Measurements from ENCODE around the gene C12orf43.

C12orf43 gene

GRCh38 chr12:121030576-121031212 lies 14.4 kb upstream of the C12orf43 start:
- DNase-seq: no peak

DNA sequence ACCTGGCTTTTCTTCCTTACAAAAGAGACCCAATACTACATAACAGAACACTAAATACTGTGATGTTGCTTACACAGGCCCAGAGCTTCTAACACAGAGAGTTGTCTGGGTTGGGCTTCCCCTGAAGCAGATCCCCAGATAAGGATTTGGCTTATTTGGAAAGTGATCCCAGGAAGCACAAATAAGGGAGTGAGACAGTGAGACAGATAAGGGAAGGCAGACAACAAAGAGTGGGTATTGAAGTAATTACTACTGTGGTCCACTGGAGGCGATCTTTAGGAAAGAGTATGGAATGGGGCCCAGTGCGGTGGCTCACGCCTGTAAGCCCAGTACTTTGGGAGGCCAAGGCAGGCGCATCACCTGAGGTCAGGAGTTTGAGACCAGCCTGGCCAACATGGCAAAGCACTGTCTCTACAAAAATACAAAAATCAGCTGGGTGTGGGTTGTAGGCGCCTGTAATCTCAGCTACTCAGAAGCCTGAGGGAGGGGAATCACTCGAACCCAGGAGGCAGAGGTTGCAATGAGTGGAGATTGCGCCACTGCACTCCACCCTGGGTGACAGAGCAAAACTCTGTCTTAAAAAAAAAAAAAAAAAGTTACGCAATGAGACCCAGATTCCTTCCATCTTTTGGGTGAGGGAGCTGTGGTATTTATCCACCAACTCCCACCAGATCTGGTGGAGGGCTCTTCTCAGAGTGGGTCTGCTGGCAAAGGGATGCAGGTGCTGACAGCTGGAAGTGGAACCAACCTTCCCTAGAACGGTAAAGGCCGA lies 10.2 kb upstream of the C12orf43 start:
- peak; percentile 47 for DNase-seq

GRCh38 chr12:121025442-121026226 lies 9.3 kb upstream of the C12orf43 start:
- no peak for DNase-seq

DNA sequence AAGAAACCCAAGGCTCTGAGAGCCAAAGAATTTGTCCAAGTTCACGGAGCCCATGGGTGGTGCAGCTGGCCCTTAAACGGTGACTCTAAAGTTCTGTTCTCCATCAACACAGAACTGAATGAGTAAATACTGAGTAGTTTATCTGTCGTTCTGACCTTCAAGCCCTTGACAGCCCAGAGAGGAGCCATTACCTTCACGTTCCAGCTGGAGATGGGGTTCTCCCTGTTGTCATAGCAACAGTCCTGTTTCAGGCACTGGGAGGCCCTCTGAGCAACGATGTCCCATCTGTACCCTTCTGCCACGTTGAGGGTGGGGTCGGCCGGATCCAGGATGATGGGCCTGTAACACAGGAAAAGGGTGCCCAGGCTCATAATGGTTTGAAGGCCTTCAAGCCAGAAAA lies 7.5 kb upstream of the C12orf43 start:
- DNase-seq: no peak

DNA sequence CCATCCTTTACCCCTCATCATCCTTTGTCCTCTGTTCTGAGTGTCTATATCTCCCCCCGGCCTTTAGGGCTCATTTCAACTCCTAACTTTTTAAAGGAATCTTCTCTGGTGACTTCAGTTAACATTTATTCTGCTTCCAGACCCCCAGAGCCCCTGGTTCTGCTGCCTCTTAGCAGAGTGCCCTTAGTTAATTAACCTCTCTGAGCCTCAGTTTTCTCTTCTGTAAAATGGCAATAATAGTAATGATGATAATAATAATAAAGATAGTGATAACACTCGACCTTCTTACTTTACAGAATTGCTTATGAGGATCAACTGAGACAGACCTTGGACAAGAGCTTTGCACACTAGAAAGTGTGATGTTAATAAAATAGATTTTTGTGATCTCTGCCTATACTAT lies 6.4 kb upstream of the C12orf43 start:
- no peak for DNase-seq

- no peak for DNase-seq
Observed at GRCh38 chr12:121021754-121022153, 5.5 kb upstream of the C12orf43 start.

GRCh38 chr12:121018860-121019617 lies 2.8 kb upstream of the C12orf43 start:
- DNase-seq: no peak

DNA sequence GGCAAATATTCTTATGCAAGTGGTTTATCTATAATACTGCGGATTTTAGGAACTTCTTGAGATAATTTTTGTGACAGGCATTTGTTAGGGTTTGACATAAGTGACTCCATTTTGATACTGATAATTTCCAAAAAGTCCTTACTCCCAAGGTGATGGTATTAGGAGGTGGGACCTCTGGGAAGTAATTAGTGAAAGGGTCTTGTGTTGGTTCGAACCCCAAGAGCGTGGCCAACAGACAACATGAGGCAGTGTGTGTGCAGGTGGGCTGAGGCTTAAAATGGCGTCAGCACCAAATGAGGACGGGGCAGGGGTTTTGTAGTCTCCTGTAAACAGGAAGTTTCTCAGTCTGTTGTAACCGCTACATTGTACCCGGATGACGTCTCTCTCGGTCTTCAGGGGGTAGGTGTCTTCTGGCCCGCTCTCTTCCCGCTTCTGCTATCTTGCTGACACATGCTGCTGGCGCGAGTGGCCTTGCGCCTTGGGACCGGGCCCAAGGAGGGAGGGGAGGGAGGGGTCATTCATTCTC lies 1.7 kb upstream of the C12orf43 start:
- peak; percentile 60 for DNase-seq

GRCh38 chr12:121013715-121014114 lies 2.6 kb downstream of the C12orf43 start:
- no peak for DNase-seq

DNA sequence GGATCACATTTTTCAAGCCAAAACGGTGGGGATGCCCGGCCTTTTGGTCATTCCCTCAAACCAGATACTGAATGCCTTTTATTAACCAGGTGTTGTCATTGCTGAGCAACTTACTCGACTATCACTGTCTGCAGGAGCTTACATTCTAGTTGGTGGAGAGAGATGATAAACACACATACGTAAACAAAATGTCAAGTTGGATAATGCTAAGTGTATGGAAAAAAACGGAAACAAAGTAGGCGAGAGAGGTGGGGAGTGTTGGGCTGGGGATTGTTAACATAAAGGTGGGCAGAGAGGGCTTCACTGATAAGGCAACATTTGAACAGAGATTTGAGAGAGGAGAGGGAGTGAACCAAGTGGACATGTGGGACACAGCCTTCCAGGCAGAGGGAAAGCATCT lies 4.5 kb downstream of the C12orf43 start:
- no peak for DNase-seq

GRCh38 chr12:121010860-121011259 lies 5.4 kb downstream of the C12orf43 start:
- DNase-seq: no peak

- no peak for DNase-seq
Observed at GRCh38 chr12:121009741-121010140, 6.5 kb downstream of the C12orf43 start.

DNA sequence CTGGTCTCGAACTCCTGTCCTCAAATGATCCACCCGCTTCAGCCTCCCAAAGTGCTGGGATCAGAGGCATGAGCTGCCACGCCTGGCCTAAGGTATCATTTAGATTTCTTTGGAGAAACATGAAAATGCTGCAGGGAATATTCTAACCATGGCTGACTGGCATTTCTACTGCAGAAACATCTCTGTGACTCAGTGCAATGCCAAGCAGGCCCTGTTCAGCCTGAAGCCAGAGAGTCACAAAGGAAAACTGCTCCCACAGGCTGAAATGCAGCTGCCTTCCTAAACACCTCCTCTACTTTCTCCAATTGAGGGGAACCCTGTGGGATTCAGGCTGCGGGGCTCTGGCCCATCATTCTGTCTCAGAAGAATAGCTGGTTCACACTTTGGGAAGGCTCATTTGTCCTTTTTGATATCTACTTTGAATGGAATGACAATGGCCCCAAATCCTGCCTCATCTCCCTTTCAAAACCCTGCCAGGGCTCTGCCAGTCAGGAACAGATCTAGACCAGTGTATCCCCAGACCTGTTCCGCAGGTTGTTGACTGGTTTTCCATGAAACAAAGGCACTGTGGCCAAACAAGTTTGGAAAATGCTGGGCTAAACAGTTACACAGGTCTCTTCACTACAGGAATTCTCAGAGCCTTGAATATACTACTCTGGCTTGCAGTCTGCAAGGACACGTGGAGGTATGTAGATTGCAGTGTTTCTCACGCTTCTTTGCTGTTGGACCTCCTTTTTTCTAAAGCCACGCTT lies 7.8 kb downstream of the C12orf43 start:
- DNase-seq: no peak

DNA sequence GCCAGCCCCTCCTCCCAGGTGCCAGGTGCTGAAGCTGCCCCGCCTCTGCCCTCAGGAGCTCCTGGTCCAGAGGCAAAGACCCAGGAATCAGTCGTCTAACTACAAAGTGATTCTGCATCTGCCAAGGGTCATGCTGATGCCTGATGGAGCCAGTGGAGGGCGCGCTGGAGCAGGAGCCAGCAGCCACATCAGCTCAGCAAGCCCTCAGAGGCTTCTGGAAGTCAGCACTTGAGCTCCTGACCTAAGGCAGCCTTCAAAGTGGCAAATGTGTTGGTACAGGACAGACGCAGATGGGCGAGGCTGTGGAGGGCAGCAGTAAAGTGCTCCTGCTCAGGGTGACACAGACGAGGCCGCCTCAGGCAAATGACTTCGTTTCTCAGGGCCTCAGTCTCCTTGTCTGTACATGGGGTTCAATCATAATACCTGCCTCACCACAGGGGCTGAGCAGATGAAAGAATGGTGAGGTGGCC lies 10.9 kb downstream of the C12orf43 start:
- peak; percentile 49 for DNase-seq

DNA sequence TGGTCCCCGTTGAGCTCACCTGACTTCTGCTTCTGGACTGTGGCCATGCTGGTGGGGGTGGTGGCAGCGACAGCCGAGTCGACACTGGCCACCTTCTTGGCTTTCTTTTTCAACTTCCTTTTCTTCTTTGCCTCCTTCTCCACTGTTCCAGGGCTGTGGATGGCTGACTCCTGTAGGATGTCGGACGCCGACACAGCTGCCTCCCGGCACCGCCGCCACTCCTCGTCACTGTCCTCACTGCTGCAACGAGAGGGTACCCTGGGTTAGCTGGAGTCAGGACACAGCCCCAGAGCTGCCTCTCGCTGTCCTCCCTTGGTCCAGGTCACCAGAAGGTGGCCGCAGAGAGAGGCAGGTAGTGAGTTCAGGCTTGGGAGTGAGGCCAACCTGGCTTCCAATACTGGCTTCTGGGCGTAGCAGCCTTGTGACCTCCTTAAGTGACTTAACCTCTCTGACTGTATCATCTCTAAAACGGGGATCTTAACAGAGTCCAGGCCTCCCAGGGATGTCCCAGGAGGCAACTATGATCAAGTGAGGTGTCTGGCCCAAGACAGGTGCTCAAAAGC lies 12.0 kb downstream of the C12orf43 start:
- no peak for DNase-seq

DNA sequence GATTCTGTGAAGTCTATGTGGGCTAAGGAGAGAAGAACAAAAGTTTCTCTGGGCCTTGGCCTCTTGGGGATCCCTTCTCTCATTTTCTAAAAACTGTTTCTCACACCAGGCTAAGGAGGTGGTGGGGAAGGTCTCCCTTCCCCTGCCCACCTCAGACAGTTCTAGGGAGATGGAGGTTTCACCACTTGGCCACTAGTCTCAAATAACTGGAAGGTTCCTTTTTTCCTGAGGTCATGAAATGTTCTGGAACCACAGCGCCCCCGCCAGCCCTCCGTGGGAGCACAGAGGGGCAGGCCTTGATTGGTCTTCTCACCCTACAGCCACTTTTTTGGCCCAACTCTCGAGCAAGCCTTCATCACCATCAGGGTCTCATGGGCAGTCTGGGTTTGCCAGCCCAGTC lies 12.6 kb downstream of the C12orf43 start:
- DNase-seq: peak; percentile 10

GRCh38 chr12:121001841-121002483 lies 14.3 kb downstream of the C12orf43 start:
- DNase-seq: no peak

GRCh38 chr12:121001060-121001459 lies 15.2 kb downstream of the C12orf43 start:
- no peak for DNase-seq

GRCh38 chr12:121000530-121000929 lies 15.8 kb downstream of the C12orf43 start:
- no peak for DNase-seq

DNA sequence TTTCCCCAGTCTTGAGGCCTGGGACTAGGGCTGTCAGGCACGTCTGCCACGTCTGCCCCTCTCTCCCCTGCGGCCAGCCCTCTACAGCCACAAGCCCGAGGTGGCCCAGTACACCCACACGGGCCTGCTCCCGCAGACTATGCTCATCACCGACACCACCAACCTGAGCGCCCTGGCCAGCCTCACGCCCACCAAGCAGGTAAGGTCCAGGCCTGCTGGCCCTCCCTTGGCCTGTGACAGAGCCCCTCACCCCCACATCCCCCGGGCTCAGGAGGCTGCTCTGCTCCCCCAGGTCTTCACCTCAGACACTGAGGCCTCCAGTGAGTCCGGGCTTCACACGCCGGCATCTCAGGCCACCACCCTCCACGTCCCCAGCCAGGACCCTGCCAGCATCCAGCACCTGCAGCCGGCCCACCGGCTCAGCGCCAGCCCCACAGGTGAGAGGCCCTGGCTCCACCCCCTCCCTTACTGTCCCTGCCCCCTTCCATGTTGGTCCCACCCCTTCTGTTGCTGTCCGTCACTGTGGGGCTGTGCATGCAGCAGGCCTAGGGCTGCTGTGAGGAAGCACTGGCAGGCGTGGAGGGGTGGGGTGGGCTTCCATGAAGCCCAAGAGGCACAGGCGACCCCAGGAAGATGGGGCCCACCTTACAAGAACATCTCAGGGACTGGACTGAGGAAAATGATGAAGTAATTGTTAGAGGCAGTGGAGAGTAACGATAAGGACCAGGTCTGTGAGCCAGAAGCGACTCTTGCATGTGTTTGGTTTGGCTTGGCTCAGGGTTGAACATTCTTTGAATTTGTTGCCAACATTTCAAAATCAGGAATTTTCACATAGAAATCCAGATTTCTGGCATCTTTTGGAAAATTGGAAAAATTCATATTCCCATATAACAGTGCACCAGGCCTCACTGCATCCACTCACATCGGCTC lies 16.8 kb downstream of the C12orf43 start:
- DNase-seq: no peak
